Middle frontal gyrus (tissue), 1 donor: Measurements from ENCODE around the gene TDRD6.

ENCODE experiments used
- DNase-seq: peaks from one replicate; pipeline ENCODE4 v3.0.0-alpha.2; 2015; ENCODE audit warnings: low spot score; ENCODE audit errors: extremely low spot score

TDRD6 gene

GRCh38 chr6:46688117-46688965 lies 656 bp downstream of the TDRD6 start:
- DNase-seq, result no peak

DNA sequence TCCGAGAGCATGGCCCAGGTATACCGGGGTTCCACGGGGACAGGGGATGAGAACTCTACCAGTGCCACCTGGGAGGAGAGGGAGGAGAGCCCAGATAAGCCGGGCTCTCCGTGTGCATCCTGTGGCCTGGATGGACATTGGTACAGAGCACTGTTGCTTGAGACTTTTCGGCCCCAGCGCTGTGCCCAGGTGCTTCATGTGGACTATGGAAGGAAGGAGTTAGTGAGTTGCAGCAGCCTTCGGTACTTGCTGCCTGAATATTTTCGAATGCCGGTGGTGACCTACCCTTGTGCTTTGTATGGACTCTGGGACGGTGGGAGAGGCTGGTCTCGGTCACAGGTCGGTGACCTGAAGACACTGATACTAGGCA lies 1.3 kb downstream of the TDRD6 start:
- no peak for DNase-seq

GRCh38 chr6:46689657-46690056 lies 2.0 kb downstream of the TDRD6 start:
- DNase-seq, result no peak

DNA sequence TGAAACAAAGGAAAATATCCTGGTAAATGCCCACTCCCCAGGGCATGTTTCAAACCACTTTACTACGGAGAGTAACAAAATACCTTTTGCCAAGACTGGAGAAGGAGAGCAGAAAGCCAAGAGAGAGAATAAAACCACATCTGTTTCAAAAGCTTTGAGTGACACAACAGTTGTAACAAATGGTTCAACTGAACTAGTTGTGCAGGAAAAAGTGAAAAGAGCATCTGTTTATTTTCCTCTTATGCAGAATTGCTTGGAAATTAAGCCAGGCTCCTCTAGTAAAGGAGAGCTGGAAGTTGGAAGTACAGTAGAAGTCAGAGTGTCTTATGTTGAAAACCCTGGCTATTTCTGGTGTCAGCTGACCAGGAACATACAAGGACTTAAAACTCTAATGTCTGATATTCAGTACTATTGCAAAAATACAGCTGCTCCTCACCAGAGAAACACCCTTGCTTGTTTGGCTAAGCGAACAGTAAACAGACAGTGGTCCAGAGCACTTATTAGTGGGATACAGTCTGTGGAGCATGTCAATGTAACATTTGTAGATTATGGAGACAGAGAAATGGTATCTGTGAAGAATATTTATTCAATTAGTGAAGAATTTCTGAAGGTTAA lies 2.6 kb downstream of the TDRD6 start:
- DNase-seq, result no peak

DNA sequence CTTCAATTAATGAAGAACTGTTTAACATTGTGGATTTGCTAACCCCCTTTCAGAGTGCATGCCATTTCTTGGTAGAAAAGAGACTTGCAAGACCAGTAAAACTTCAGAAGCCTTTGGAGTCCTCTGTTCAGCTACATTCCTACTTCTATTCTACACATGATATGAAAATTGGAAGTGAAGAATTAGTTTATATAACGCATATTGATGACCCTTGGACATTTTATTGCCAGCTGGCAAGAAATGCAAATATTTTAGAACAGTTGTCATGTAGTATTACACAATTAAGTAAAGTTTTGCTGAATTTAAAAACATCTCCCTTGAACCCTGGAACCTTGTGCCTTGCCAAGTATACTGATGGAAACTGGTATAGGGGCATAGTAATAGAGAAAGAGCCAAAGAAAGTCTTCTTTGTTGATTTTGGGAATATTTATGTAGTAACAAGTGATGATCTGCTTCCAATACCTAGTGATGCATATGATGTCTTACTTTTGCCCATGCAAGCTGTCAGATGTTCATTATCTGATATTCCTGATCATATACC lies 3.3 kb downstream of the TDRD6 start:
- no peak for DNase-seq

GRCh38 chr6:46699970-46700369 lies 12.3 kb downstream of the TDRD6 start:
- no peak for DNase-seq

DNA sequence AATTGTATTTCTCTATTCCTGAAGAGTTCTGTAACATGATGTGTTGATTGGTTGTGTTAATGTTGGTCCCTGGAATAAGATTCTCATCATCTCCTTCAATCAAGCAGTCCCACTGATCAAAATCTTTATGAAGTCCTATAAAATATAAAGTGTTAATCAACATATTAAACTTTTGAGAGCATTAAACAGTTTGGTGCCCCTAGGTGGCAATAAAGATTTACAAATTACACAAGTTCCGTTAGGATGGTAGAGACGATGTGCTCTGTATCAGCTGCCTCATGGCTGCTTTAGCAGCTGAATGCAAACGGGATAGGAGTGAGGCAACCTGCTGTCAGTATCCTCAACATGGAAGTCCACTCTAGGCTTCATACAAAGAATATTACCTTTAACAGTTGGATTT lies 16.9 kb downstream of the TDRD6 start:
- DNase-seq, result no peak

DNA sequence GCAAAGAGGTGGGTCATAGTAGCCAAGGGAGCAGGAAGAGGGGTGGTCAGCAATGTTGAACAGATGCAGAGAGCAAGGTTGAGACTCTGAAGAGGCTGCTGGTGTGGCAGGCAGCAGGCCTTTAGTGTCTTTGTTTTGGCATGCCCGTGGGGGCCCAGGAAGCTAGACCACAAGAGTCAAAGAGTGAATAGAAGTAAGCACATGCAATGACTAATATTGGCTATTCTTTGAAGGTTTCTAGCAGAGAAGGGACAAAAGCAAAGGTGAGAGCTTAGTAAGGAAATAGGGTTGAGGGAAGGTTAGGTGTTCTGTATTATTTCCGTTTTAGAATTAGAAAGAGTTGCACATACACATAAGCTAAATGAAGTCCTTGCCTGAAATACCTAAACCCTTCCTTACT lies 18.8 kb downstream of the TDRD6 start:
- no peak for DNase-seq

DNA sequence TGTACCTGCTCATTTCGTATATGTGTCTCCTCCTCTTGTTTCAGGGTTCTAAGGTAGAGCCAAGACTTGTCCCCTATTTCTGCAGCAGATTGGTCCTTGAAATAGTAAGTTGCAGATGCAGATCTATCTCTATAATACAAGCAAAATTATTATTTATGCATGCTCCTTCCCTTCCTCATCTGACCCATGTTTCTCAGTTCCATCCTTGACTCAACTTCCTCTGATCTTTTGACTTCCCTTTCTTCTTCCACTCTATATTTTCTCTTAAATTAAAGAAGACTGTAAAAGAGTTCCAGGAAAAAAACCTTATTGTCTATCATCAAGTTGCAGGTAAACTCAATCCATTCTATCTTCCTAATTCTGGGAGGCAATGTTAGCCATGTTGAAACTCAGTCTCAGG lies 23.8 kb downstream of the TDRD6 start:
- no peak for DNase-seq

DNA sequence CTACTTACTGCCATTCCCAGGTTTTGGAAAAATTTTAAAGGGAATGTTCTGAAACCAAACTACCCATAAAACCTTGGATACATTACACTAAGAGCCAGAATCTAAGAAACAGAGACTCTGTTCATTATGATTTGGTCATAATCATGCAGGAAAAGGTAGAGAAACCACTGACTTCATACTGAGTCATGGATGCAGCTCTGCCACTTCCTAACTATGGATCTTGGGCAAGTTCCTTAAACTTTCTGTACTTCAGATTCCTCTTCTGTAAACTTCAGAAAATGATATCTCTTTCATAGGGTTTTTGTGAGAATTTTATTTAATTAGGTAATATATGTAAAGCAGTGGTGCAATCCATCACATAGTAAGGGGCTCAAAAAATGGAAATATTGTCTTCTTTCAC lies 27.5 kb downstream of the TDRD6 start:
- no peak for DNase-seq

GRCh38 chr6:46719099-46719498 lies 31.4 kb downstream of the TDRD6 start:
- DNase-seq, result no peak

DNA sequence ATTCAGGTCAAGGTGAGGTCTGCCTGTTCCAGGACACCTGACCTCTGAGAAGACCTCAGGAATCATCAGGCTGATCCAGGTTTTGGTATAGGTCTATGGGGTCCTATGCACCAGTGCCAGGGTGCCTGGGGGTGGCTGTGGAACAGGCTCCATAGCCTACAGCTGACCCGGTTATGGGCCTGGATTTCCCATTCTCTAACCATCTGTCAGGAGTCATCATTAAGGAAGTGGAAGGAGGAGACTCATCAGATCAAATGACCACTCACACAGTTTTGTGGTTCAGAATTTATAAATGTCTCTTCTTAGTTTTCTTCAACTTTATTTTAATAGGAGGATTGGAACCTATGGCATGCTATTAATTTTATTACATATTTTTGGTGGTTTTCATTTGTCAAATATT lies 32.7 kb downstream of the TDRD6 start:
- no peak for DNase-seq

GRCh38 chr6:46729787-46730326 lies 42.2 kb downstream of the TDRD6 start:
- no peak for DNase-seq

DNA sequence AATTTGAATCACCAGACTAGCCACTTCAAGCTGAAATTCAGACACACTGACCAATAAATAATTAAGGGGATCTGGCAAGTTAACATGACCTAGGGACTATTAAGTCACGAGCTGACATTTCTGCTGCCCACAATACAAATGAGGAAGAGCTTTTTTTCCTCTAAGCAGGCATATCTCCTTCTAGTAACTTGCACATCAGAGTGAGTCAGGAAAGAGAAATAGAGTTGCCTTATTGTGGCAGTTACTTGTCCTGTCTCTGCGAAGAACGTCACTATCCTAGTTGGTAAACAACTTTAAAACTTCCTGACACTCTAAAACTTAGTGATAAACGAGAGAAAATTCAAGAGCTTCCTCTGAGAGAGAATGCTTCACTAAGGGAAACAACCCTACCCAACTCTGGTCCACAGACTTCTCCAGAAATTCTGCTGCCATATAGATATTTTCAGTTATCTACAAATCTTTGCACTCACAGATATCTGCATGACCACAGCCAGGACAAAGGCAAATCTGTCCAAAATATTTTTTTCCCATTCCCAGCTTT lies 43.3 kb downstream of the TDRD6 start:
- no peak for DNase-seq

DNA sequence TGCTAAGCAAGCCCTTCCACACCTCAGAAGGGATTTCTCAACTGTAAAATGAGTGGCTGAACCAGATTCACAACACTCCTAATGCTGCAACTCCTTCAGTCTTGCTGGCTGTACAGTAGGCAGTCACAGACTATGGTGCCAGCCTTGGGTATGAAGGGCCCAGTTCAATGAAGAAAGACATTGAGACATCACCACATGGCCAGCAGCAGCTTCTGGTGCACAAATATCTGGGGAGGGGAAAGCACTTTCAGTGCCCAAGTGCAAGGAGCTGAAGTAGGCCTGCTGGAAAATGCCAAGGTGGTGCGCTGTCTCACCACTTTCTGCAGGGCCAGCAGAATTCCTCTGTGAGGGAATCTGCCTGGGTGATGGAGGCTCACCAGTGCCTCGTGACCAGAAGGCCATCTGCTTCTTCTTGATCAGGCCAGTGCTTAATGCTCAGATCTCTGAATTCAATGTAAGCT lies 45.7 kb downstream of the TDRD6 start:
- no peak for DNase-seq

DNA sequence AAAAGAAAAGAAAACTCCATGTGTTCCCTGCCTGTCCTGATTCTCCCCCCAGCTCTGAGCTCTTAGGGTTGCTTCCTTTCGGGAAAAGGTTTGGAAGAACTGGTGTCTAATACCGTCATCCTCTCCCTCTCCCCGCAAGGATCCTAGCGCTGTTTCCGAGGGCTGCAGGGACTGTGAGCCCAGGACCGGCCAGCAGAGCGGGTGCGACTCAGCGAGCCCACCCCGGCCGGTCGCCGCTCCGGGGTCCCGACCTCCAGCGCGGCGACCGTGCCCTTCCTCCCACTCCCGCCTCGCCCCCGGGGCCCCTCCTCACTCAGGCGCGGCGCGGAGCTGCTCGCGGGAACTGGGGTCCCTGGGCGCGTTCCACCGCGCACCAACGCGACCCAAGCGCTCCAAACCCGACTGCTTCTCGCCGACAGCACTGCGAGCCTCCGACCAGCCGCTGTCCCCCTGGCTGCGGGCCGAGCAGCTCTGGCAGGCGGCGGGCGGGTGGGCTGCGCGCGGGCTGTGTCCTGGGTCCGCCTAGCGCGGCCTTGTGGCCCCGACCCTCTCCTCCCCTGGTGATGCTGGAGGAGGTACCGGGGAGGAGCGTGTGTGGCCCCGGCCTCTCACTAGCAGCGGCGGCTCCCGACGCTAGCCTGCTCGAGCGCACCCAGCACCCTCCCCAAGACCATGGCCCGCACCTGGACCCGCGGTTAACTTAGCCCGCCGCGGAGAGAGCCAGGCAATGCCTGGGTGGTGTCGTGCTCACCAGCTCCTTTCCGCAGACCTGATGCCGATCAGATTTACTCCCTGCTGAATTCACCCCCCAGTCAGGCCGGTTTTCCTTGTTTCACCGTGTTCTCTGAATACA lies 47.4 kb downstream of the TDRD6 start, which contains the start of gene PLA2G7:
TSS of gene PLA2G7 (minus strand) at position 509 of the 853 bp plus-strand sequence. CDS start 12,484 bp downstream, outside the sequence.
- DNase-seq, result peak; percentile 13

- DNase-seq, result no peak
Observed at GRCh38 chr6:46735720-46736031, 48.0 kb downstream of the TDRD6 start.

DNA sequence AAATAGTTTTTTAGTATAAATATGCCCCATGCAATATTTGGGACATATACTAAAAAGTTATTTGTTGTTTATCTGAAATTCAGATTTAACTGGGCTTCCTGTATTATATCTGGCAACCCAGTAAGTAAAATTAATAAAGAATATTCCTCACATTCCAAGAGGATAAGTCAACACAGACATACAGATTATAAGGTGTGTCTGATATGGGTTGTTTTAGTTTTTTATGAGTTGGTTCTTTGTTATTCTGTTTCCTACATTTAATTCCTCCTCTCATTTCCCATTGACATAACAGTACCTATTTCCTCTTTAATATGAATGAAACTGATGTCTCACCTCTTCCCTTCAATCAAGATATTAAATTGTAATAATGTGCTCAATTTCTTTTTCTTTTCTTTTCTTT lies 49.2 kb downstream of the TDRD6 start:
- no peak for DNase-seq

- no peak for DNase-seq
Observed at GRCh38 chr6:46741482-46741881, 53.8 kb downstream of the TDRD6 start.

GRCh38 chr6:46741910-46742309 lies 54.2 kb downstream of the TDRD6 start:
- DNase-seq, result no peak

DNA sequence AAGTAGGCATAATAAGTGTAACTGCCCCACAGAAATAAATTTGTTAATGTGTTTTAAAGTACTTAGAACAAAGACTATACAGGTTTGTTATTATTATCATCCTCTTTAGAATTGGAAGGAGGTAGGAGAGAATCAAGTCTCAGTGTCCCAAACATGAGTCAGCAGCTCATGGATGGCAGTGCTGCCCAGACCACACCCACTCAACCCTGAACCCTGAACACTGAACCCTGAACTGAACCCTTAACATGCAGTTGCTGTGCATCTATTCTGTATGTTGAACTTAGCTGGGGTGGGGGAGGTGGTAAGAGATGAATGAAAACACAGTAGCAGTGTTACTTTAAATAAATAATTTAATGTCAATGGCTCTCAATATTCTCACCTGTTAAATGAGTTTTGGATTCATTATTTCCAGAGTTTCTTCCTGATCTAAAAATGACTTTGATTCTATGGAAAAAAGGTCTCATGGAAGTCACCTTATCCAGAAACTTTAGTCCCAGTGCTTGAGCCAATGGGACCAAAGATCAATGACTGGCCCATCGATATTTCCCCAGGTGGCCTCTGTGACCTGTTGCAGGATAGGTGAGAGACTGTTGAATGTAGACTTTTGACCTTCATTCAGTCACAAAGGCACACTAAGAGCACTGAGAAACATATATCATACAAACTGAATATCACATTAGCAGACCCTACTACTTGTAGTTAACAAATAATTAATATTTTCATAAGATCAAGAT lies 55.9 kb downstream of the TDRD6 start:
- no peak for DNase-seq
